Neutrophil (primary cell): ENCODE results near the gene EVA1A.

Source experiments
- H3K27ac ChIP-seq: fragments of 200-600 bp; sonication (generic); 2 replicates; pipeline ENCODE4 v1.5.1; 2016; ENCODE audit warnings: mild to moderate bottlenecking, moderate library complexity
- H3K27me3 ChIP-seq: fragments of 200-600 bp; sonication (generic); 2 replicates; pipeline ENCODE4 v1.6.0; 2016; ENCODE audit warnings: mild to moderate bottlenecking
- H3K36me3 ChIP-seq: fragments of 200-600 bp; sonication (generic); 2 replicates; pipeline ENCODE4 v1.5.1; 2017
- H3K4me1 ChIP-seq, 2 experiments: fragments of 200-600 bp in 1 of 2; sonication (generic) in 1 of 2; 1 replicate in 1 of 2; 2 replicates in 1 of 2; pipeline versions ENCODE4 v1.5.1 to v1.6.1; 2013 to 2016; ENCODE audit warnings: low read depth in 1 of 2, low read length in 1 of 2, mild to moderate bottlenecking in 1 of 2, moderate library complexity in 1 of 2; ENCODE audit not compliant: control insufficient read depth in 1 of 2, insufficient read depth in 1 of 2
- H3K4me3 ChIP-seq, 2 experiments: fragments of 200-600 bp in 1 of 2; sonication (generic) in 1 of 2; 1 replicate in 1 of 2; 2 replicates in 1 of 2; pipeline ENCODE4 v1.5.1; 2013 to 2016; ENCODE audit warnings: low read depth in 1 of 2, low read length in 1 of 2, mild to moderate bottlenecking in 1 of 2, moderate library complexity in 1 of 2
- H3K9me3 ChIP-seq: fragments of 200-600 bp; sonication (generic); 2 replicates; pipeline ENCODE4 v1.5.1; 2016
- TF ChIP-seq, protein P1 (sequence below): fragments of 200-600 bp; sonication (generic); IDR thresholded peaks from 2 replicates; pipeline ENCODE4 v1.5.1; 2016; ENCODE audit warnings: antibody characterized with exemption

The EVA1A gene

DNA sequence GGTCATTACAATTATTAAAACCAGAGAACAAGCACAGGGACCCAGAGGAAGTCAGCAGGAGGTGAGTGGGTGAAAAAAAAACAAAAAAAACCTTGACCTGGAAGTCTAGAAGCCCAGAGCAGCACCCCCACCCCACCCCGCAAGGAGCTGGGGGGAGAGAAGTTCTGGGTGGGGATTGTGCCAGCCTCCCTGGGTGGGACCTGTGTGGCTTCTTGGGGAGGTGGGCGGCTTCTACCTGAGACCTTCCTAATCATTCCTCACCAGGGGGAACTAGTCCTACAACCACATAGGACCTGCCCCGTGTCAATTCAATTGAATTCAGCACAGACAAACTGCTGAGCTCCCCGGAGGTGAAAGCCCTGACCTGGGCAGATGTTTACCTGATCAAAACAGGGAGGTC lies 17.3 kb downstream of the EVA1A start:
- Histone ChIP-seq H3K4me1 (no peaks in the 10 kb centered on the region), H3K9me3 (no peaks in the 10 kb centered on the region)
- TF ChIP-seq, protein P1, sequence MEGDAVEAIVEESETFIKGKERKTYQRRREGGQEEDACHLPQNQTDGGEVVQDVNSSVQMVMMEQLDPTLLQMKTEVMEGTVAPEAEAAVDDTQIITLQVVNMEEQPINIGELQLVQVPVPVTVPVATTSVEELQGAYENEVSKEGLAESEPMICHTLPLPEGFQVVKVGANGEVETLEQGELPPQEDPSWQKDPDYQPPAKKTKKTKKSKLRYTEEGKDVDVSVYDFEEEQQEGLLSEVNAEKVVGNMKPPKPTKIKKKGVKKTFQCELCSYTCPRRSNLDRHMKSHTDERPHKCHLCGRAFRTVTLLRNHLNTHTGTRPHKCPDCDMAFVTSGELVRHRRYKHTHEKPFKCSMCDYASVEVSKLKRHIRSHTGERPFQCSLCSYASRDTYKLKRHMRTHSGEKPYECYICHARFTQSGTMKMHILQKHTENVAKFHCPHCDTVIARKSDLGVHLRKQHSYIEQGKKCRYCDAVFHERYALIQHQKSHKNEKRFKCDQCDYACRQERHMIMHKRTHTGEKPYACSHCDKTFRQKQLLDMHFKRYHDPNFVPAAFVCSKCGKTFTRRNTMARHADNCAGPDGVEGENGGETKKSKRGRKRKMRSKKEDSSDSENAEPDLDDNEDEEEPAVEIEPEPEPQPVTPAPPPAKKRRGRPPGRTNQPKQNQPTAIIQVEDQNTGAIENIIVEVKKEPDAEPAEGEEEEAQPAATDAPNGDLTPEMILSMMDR = no peak

DNA sequence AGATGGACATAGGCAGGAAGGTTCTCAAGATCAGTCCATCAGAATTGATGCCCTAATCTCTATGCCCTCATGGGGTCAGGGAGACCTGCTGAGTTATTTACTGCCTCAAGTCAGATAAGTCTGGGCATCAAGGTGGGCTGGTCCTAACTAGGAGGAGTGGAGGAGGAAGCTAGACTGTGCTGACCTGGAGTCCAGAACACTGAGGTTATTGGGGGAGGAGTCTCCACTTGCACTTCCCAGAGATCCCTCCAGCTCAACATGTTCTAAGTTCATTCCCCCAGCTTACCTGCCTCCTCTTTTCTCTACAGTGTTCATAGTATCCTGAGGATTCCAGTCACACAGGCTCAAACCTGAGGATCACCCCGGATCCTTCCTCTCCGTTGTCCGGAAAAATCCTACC lies 19.3 kb downstream of the EVA1A start:
- TF ChIP-seq, protein P1 = no peak
- Histone ChIP-seq H3K36me3 (no peaks in the 10 kb centered on the region), H3K4me1 (no peaks in the 10 kb centered on the region), H3K9me3 (no peaks in the 10 kb centered on the region), H3K27ac (no peak overlapping the region), H3K27me3 (peaks cover 5% of the 10 kb centered on the region), H3K4me3 (no peak overlapping the region)

More for the DNA sequence above, 17.3 kb downstream of the EVA1A start:
- Histone ChIP-seq H3K36me3 (no peaks in the 10 kb centered on the region), H3K4me3 (no peak overlapping the region), H3K27ac (no peak overlapping the region), H3K27me3 (peaks cover 12% of the 10 kb centered on the region)

DNA sequence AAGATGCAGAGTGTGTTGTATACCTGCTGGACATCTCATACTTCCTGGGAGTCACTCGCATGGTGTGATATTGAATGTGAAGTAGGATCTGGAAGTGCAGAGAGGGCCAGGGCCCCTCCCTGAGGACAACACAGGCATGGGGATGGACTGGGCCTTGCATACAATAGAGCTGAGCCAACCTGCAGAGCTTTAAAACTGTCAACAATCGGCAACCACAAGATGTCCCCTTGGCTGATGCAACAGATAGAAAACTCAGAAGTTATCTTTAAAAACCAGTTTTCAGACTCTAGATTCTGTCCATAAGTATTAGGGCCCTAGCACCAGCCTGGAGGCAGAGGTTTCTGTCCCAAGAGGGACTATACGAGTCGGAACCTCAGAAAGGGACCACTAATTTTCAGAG lies 19.7 kb downstream of the EVA1A start:
- no peaks in the 10 kb centered on the region for H3K9me3 ChIP-seq
- H3K27me3 ChIP-seq = peaks cover 5% of the 10 kb centered on the region
- H3K4me1 ChIP-seq = no peaks in the 10 kb centered on the region
- H3K36me3 ChIP-seq = no peaks in the 10 kb centered on the region
- H3K4me3 ChIP-seq = no peak overlapping the region
- no peak overlapping the region for H3K27ac ChIP-seq
- TF ChIP-seq, protein P1 = no peak

DNA sequence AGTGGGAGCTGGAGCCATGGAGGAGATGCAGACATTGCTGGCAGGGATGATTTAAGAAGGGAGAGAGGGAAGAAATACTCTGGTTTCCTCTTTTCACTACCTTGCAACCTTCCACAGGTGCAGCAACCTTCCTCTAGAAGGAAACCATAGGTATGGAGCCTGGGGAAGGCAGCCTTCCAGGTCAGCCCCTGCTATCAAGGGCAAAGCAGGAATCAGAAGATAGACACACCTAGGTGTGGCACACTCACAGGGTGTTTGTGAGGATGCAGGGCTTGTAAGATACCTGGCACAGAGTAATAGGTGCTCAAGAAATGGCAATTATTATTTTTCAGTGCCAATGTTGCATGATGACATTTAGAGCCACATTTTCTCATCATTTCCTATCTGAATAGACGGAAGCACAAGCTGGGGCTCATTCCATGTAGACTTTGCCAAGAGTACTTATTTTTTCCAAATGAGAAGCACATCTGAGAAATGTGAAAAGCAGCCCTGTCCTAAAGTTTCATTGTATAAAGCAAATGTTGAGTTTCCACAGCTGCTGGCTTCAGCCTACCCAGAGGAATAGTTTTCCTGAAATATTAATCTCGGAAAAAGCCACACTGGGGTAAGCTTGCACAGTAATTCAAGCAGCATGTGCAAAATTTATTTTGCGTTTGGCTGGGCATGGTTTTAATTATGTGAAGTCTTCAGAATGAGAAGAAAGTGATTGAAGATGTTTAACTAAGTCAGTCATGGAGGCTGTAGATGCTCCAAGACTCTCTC lies 20.6 kb downstream of the EVA1A start:
- no peak overlapping the region for H3K27ac ChIP-seq
- TF ChIP-seq, protein P1 = no peak
- no peak overlapping the region for H3K4me3 ChIP-seq
- H3K36me3 ChIP-seq = no peaks in the 10 kb centered on the region
- peaks cover 5% of the 10 kb centered on the region for H3K27me3 ChIP-seq
- no peaks in the 10 kb centered on the region for H3K9me3 ChIP-seq
- no peaks in the 10 kb centered on the region for H3K4me1 ChIP-seq

DNA sequence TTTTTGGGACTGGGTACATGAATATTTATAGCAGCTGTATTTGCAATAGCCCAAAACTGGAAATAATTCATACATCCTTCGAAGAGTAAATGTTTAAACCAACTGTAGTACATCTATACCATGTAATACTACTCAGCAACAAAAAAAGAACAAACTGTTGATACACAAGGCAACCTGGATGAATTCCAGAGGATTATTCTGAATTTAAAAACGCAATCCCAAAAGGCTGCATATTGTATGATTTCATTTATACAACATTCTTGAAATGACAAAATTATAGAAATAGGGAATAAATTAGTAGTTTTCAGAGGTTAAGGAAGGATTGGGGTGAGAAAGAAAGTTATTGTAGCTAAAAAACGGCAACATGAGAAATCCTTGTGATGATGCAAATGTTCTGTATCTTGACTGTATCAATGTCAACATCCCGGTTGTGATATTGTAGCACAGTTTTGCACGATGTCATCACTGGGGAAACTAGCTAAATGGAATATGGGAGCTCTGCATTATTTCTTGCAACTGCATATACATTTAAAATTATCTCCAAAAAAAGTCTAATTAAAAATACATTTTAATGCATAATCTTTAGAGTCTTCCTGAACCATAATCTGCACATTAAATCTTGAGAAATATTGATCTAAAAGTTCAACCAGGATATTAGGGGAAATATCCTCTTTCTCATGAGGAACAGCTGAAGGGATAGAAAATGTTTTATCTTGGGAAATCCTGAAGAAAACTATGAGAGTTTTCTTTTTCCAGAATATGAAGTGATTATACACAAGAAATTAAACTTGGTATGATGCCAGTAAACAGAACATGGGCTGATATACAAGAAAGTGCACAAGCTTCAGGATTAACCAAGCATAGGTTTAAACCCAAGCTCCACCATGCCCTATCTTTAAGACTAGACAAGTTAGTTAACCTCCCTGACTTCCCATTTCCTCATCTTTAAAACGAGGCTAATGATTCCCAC lies 21.9 kb downstream of the EVA1A start:
- Histone ChIP-seq H3K9me3 (no peaks in the 10 kb centered on the region), H3K27me3 (peaks cover 5% of the 10 kb centered on the region), H3K4me3 (no peak overlapping the region), H3K36me3 (no peaks in the 10 kb centered on the region), H3K4me1 (no peaks in the 10 kb centered on the region), H3K27ac (no peak overlapping the region)
- TF ChIP-seq, protein P1 = no peak
